ENCODE measurements around the gene SYT15.

Gene SYT15

DNA sequence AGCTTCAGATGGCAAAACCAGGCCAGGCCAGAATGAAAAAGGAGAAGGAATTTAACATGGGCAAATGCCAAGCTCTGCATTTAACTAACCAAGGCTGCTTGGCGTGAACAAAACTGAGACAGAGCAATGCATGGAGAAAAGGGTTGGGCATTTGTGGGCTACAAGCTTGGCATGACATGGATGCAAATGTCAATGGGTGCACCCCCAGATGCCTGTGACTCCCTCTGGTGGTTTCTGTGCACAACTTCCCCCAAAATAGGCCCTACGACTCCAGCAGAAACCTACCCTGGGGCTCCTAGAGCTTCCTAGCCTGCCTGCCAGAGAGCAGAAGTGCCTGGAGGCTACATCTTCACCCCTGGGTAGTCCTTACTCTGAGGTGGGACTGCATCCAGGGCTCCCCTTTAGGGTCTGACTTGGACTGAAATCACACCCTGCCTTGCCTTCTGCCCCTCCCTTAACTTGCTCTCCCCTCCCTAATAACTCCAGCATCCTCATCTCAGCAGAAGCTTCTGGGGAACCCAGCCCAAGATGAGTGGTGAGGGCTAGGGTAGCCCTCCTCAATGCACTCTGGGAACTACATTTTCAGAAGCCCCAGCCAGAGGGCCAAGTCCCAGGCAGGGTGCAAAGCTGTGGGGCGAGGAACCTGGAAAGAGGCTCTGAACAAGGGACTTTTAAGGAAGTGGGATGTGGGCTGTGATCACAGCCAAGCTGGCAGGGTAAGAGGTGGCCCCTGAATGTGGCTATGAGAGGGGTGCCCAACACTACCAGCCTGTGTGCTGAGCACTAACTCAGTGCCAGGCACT lies 33.7 kb upstream of the SYT15 start:
- DNase-seq (ENCODE audit: low read depth in 1 of 2, low spot score in 1 of 2): no peak

DNA sequence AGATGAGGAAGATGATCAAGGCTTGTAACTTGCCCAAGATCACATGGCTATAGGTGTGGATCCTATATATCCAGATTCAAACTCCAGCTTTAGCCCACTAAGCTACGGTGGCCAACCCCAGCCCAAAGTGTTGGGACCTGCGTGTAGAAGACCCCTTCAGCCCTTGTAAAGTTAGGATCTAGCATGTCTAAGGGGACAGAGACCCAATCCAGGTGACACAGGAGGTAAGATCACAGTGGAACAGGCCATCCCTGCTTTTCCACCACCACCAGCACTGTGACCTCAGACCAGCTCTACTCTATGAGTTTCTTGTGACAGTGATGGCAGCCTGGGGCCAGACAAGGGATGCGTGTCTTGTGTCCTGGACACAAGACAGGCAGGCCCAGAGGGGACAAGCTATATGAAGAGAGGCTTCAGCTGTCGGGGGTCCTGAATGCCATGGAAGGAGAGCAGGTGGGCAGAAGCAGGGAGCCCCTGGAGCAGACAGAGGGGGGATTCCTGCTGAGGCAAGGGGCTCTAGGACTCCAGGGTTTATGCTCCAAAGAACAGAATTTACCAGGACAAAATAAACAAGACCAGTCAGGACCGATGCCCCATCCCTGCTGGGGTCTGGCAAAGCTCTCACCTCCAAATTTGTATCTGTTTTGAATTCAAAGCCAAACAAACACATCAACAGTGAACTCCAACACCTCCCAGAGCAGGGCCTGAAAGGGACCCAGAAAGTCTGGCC lies 32.9 kb upstream of the SYT15 start:
- no peak for DNase-seq (ENCODE audit: low read depth in 1 of 2, low spot score in 1 of 2)

DNA sequence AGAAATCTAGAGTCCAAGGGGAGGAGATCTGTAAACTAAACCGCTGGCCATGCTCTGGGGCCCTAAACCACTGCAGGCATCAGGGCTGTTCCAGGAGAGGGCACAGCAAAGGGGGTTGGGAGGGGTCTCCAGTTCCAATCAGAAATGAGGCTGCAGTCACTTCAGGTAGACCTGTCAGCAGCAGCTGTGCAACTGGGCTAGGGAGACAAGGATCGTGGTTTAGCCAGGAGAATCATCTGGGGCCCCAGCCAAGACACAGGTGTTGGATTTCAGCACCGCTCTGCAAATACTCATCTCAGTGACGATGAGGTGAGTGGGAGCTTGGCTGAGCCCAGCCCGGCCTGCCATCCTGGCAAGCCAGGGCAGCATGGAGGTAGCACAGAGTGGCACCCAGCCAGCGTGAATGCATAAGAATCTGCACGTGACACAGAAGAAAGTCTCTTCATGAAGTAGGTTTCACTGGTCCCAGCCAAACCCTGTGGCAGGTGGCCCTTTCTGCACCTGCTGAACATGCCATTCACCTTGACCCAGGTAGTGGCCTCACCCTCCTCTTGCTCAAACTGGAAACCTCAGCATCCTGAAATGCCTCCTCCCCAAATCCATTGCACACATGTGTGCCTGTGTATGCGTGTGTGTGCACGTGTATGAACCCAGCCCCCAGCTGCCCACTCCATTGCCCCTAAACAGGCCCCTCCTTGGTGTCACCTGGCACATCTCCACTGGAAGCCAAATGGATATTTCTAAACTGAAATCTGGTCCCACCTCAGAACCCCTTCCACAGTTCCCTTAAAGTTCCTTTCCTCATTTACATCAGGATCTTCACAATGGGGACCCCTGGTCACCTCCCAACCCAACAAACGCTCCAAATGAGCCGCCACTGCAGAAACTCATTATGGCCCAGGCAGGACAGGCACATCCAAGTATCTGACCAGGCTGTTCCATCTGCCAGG lies 32.1 kb upstream of the SYT15 start:
- no peak for DNase-seq (ENCODE audit: low read depth in 1 of 2, low spot score in 1 of 2)

DNA sequence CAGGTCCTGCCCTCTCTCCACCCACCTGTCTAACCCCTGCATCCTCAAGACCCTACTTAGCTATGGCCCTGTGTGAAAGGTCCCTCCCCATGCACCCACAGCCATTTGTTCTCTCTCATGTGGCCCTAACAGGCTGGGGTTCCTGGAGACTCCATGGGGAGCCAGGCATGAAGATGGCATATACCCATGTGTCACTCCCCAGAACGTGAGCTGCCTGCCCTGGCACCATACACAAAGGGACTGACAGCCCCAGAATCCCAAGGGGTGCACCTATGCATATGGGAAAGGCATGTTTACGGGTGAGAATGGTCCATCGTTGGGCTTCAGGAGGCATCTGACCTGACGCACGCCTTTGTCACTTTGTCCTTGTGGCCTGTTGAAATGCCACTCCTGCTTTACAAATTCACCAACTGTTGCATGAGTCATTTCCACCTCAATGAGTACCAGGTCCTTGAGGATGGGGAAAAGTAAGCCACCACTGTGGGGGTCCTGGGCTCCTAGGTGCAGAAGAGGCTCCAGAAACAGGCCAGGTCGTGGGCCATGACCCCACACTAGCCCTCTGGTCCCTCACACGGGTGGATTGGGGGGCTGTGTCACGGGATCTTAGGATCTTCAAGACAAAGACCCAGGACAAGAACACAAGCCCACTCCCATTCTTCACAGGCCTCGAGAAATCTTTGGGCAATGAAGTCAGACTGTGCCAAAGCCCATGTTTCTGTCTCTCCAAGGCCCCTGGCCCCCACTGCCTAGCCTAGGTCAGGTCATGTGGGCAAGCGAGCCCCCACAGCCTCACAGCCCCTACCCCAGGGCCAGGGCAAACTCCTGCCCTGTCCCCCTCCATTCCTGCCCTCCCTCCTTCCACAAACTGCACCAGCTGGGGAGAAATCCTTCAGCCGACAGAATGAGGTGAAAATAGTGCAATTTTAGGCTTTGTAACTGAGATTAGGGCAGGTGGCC lies 31.1 kb upstream of the SYT15 start:
- no peak for DNase-seq (ENCODE audit: low read depth in 1 of 2, low spot score in 1 of 2)

DNA sequence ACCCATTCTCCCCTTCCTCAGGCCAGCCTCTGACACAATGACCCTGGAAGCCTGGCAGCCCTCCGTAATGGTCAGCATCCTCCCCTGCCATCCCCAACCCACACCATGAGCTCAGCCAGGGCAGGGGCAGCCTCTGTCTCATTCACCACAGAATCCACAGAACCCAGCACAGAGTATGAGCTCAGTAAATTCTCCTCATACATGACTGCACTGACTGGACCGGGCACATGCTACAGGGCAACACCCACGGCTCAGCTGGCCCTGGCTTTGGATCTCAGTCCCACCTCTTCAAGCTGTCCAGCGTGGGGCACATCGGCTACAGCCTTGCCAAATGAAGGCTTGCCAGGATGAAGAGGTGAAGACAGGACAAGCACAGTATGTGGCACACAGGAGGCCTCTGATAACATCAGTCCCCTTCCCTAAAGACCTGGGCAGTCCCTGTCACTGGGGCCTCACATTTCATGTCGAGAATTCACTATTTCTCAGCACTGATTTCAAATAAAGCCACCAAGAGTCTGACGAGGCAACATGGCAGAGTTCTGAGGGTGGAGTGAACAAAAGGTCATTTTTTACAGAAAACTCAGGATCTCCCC lies 30.3 kb upstream of the SYT15 start:
- DNase-seq (ENCODE audit: low read depth in 1 of 2, low spot score in 1 of 2): no peak

DNA sequence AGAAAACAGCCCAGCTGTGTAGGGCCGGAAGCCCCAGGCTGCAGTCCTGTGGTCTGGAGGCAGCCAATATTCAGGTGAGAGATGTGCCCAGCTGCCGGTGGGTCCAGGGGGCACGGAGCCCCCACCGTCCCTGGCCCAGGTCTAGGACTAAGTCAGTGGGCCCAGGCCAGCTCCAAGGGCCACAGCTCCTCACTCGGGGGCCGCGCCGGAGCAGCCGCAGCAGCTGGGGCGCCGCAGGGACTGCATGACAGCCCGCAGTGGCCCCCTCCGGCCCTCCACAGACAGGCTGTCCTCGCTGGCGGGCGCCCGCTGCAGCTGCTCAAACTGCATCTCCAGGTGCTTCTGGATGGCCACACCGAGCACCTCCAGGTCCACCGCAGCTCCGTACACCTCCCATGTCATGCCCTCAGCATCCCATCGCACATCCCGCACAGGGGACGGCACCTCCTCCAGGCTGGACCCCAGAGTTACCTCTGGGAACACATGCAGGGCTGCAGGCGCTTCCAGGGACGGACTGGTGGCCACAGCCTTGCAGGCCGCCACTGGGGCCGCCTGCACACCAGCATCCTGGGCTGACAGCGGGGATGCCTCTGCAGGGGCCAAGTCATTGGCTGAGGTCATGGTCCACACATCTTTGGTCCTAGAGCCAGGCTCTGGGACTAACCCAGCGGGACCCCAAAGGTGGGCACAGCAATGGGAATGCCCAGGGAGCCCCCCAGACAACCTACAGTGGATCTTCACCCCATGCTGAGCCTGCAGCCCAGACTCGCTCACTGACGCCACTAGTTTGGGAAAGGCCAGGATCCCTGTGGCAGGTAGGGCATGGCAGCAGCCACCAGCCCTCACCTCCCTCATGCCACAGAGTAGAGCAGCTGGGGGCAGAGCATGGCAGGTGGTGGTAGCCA lies 29.5 kb upstream of the SYT15 start:
- no peak for DNase-seq (ENCODE audit: low read depth in 1 of 2, low spot score in 1 of 2)

DNA sequence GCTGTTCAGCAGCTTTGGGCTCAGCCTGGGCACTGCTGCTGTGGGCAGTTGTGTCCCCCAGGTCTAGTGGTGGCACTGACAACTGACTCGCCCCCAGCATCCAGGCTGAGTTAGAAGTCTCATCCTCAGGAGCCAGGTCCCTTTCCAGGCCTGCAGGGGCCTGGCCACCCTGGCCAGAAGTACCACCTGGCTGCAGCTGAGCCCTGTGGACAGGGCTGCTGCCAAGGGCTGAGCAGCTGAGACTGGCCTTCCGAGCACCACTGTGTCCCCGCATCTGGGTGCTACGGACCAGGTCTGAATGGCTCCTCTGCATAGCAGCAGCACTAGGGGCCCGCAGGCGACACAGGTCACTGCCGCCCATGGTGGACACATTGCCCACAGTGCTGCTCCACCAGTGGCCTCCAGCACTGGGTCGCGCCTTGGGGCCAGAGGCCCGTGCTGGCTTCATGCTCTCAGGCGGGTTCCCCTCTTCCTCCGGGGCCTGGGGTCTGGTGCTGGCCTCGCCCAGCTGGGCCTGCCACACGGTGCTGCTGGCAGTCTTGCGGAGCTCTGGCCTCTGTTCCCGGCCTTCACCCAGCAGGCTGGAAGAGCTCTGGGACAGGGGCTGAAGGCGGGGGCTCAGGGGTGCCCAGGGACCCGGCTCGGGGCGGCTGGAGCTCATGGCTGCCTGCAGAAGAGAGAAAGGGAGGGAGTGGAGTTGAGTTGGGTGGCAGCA lies 28.7 kb upstream of the SYT15 start:
- DNase-seq (ENCODE audit: low read depth in 1 of 2, low spot score in 1 of 2): no peak

DNA sequence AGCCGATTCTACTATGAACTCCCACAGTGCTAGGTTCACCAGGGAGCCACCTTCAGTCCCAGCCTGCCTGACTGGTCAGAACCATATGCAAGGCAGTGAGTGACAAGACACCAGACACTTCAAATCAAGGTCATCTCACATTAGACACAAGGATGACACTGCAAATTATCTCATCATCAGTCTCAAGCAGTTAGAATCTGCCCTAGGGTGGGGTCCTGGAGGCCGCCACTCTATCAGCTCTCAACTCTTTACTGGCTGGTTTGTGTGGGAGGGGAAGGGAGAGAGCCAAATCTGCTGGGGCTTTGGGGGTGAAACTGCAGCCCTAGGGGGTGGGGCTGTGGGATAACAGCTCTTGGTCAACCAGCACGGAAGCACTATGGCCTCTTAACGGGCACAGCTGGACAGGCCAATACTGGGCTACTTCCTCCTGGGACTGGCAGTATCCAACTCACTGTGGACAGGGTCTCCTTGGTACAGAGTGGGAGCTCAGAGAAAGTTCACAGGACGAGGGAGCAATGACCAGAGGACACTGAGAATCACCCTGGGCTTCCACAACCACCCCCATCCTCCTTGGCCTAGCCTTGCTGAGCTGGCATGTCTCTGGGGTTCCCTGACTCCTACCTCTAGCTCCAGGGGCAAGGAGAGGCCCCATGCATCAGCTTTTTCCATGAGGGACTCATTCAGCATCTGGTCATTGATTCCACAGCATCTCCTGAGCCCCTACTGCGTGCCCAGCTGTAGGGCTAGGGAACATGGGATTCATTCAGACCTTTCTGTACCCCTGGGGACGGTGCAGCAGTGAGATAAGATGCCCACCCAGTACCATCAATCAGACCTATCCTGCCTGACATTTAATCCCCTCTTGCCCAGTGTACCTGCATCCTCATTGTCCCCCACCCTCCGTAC lies 27.9 kb upstream of the SYT15 start:
- DNase-seq (ENCODE audit: low read depth in 1 of 2, low spot score in 1 of 2): no peak

DNA sequence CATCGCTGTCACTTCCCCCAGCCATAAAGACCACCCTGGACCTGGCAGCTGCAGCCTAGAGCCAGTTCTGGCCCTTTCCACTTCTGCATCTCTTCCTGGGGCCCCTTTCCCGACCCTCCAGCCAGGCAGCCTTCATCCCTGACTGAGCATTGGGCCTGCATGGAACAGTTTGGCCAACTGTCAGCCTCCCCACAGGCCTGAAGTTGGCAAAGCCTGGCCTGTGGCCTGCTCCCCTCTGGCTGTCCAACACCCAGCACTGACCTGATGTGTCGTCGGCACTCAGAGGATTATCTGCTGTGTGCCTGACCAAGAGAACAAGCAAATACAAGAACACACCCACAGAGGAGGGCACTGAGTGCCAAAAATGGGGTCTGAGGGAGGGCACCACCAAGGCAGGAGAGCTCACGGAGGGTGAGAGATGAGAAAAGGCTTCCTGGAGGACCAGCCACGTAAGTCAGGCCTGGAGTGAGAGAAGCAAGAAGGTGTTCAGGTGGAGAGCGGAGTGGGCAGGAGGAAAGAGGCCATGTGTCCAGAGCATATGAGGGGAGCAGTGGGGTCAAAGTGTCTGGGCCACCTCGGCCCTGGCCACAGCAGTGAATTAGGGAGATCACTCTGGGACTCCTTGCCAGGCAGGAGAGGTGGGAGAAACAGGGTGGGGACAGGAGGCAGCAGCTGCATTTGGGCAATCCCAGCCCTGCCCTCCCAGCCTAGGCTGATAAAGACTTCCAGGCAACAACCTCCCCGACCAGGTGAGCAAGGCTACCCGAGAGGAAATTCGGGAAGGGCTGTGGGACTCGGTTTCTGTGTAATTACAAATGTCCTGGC lies 27.0 kb upstream of the SYT15 start:
- DNase-seq (ENCODE audit: low read depth in 1 of 2, low spot score in 1 of 2): no peak

DNA sequence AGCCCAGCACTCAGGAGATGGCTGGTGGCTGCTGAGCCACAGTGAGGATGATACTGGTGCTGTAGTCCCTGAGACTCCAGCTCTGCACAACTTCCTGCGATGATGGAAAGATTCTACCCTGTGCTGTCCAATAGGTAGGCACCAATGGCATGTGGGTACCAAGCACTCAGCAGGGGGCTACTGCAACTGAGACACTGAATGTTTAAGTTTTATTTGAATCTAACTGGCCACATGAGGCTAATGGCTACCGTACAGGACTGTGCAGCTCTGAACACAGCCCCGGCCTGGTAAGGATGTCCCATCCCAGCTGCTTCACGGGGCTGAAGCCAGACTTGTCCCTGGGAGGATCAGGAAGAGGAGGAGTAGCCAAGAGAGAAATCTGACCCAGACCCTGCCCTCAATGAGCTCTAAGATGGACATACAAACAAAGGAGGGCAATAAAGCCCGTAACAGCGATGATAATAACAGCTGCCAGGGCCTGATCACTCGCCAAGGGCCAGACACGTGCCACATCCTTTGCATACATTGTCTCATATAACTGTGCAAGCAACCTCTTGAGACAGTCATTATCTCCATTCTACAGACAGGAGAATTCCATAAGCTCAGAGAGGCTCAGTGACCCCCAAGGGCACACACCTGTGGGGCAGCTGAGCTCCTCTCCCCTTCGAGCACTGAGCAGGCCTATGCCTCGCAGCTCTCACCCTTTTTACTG lies 26.2 kb upstream of the SYT15 start:
- no peak for DNase-seq (ENCODE audit: low read depth in 1 of 2, low spot score in 1 of 2)

DNA sequence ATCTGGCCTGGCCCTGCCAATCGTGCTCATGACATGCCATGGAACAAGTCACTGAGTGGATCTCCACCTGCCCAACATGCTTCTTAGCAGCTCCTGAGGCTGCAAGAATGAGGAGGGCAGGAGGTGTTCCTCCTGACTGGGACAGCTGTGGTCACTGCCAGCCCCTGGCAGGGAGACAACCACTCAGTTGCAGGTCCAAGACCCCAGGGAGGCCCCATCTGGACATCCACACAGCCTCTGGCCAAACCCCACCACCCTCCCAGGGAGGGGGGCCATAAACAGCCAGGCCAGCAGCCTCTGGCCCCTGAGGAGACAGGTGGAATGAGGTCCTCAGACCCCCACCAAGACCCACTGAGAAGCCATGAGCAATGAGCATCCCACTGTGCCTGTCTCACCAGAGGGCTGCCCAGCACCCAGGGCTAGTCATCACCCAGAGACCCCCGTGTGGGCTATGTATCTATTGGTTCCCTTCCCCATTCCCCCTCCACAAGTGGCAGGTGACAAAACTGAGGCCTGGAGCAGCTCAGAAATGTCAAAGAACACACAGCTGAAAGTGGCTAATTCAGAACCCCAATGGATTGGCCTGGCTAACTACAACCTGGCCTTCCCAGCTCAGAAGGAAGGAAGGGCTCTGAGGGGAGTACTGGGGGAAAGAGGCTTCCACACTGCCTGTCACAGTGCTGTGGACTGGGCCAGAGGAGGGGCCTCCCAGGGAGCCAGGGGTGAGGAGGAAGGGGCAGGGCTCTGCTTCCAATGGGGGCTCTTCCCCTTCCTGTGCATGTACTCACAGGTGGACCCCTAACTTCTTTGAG lies 25.5 kb upstream of the SYT15 start:
- no peak for DNase-seq (ENCODE audit: low read depth in 1 of 2, low spot score in 1 of 2)

DNA sequence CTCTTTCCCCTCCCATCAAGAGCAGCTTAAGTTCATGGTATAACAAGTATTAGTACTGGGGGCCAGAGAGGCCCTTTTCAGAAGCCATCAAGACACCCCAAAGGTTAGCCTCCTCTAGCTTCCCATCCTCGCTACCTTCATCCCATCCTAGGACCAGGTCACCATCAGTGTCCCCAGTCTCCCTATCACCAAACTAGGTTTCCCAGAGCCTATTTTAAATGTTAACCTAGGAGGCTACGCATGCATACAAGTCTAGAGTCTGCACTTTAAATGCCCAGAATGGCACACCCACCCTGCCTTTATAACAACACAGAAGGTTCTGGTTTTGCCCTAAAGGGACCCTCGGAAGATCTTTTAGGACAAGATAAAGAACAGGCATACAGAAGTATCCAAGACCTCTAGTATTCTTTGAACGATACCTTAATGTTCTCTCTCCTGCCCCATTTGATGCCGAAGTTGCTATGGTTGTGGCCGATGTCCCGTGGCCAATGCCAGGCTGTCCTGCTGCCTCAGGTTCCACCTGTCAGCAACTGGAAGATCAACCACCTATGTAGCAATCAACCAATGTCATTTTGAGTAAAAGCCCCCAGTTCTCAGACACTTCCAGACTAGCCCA lies 24.7 kb upstream of the SYT15 start:
- no peak for DNase-seq (ENCODE audit: low read depth in 1 of 2, low spot score in 1 of 2)

DNA sequence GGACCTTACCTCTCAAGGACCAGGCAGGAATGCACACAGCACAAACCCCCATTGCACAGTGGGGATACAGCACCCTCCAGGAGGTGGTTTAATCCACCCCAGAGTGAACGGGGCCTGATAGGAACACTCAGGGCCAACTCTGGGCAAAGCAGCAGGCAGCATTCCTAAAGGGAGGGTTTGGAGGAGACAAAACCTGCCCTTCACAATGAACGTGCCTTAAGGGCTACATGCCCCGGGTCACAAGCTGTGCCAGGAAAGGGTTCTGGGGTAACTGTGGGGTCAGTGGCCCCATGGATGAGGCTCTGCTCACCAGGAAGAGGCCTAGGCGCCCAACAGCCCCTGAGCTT lies 23.6 kb upstream of the SYT15 start:
- no peak for DNase-seq (ENCODE audit: low read depth in 1 of 2, low spot score in 1 of 2)

DNA sequence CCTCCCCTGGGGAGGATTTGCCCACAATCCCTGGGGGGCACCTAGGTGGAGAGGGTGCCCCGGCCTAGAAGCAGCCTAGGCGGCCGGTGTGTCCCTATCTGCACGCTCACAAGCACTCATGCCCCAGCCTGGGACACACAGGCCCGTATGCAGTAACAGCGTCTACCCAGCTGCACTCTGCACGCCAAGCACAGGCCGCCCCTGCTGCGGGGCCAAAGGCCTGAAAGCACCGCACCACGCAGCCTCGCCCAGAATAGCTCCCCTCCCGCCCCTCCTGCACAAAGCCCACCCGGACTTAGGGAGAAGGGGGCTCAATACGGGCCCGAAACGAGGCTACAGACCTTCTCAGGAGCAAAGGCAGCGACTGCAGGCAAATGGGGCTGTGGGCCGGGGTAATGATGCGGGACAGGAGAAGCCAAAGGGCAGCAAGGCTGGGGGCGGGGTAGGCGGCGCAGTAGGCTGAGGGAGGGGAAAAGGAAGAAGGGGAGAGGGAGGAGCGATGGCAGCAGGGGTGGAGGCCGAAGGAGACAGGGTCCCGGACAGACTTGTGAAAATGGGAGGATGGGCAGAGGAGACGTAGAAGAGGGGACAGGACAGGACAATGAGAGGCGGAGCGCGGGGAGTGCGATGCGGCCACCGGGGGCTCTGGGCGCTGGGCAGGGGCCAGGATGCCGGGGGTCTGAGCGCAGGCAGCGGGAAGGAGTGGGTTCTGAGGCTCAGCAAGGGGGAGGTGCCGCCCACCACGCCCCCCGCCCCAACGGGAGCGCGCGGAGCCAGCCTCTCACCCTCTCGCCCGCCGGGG lies 23.0 kb upstream of the SYT15 start:
- no peak for DNase-seq (ENCODE audit: low read depth in 1 of 2, low spot score in 1 of 2)

Data from activated CD4-positive, alpha-beta T cell treated with anti-CD3 and anti-CD28 coated beads, Interleukin-2, amount 50 U/mL, for 24 hours (primary cell).